OCI-LY1 (cell line): ENCODE measurements around the gene GALNT7.

Source experiments
- EZH2 ChIP-seq: fragments of 200-600 bp; sonication (generic), shearing (Covaris generic); IDR thresholded peaks from 2 replicates; pipeline ENCODE4 v1.8.0; 2017; ENCODE audit warnings: borderline replicate concordance, mixed run types, mild to moderate bottlenecking, antibody characterized with exemption, low read length, moderate library complexity, mixed read lengths
- TF ChIP-seq, protein P1 (sequence below): fragments of 200-600 bp; sonication (generic), shearing (Covaris generic); IDR thresholded peaks from 2 replicates; pipeline ENCODE4 v1.5.1; 2017; ENCODE audit warnings: mild to moderate bottlenecking, antibody characterized with exemption, low read length, moderate library complexity, mixed read lengths

DNA sequence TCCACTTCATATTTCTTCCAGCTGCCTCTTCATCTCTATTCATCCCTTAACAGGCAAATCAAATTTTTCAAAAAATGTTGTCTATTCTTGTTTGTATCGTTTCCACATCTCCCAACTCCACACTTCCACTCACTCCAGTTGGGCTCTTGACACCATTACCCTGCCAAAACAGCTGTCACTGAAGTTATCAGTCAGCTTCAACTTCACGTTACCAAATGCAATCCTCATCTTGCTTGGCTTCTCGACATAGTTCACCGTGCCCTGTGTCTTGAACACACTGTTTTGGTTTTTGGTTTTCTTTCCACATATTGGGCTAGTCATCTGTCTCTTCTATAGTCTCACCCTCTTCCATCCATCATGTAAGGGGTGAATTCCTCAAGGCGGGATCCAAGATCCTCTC, 65.2 kb downstream of the GALNT7 start:
- TF ChIP-seq, protein P1, sequence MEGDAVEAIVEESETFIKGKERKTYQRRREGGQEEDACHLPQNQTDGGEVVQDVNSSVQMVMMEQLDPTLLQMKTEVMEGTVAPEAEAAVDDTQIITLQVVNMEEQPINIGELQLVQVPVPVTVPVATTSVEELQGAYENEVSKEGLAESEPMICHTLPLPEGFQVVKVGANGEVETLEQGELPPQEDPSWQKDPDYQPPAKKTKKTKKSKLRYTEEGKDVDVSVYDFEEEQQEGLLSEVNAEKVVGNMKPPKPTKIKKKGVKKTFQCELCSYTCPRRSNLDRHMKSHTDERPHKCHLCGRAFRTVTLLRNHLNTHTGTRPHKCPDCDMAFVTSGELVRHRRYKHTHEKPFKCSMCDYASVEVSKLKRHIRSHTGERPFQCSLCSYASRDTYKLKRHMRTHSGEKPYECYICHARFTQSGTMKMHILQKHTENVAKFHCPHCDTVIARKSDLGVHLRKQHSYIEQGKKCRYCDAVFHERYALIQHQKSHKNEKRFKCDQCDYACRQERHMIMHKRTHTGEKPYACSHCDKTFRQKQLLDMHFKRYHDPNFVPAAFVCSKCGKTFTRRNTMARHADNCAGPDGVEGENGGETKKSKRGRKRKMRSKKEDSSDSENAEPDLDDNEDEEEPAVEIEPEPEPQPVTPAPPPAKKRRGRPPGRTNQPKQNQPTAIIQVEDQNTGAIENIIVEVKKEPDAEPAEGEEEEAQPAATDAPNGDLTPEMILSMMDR = no peak
- no peak for TF ChIP-seq EZH2
